CD14-positive monocyte (primary cell): ENCODE measurements around the gene WDR62. TPM values are rescaled to one million over a fixed set of nuclear protein-coding genes. Genes with fewer than 3 reads are reported as not detected.

Experiments
- DNase-seq, 3 donors: peaks; one replicate each; pipeline ENCODE4 v3.0.0-alpha.2; 2011 to 2022
- H2AFZ ChIP-seq: 2 replicates; pipeline ENCODE4 v1.6.0; 2012; ENCODE audit warnings: mild to moderate bottlenecking, low read depth, low read length, inconsistent platforms; ENCODE audit not compliant: insufficient read depth, poor library complexity, severe bottlenecking
- H3K27ac ChIP-seq, 2 donors: 1 replicate in 1 of 2; 2 replicates in 1 of 2; pipeline ENCODE4 v1.5.1; 2012 to 2013; ENCODE audit warnings: low read length in 2 of 2, control low read depth in 1 of 2, inconsistent platforms in 1 of 2, low read depth in 1 of 2, mild to moderate bottlenecking in 1 of 2
- H3K27me3 ChIP-seq, 2 donors: one replicate each; pipeline versions ENCODE4 v1.6.0 to v1.6.1; 2011 to 2013; ENCODE audit warnings: low read length in 2 of 2; ENCODE audit not compliant: control insufficient read depth in 2 of 2, insufficient read depth in 2 of 2
- H3K36me3 ChIP-seq, 2 donors: replicated peaks in 1 of 2; 1 replicate in 1 of 2; 2 replicates in 1 of 2; pipeline versions ENCODE4 v1.5.1 to v1.6.1; 2012 to 2013; ENCODE audit warnings: low read length in 2 of 2, control low read depth in 1 of 2, inconsistent platforms in 1 of 2, mild to moderate bottlenecking in 1 of 2; ENCODE audit not compliant: insufficient read depth in 2 of 2, control insufficient read depth in 1 of 2
- H3K4me1 ChIP-seq, 2 donors: 1 replicate in 1 of 2; 2 replicates in 1 of 2; pipeline versions ENCODE4 v1.5.1 to v1.6.1; 2012 to 2013; ENCODE audit warnings: low read length in 2 of 2, control low read depth in 1 of 2, inconsistent platforms in 1 of 2, mild to moderate bottlenecking in 1 of 2, moderate library complexity in 1 of 2; ENCODE audit not compliant: insufficient read depth in 2 of 2, control insufficient read depth in 1 of 2
- H3K4me2 ChIP-seq: replicated peaks from 2 replicates; pipeline ENCODE3; 2012; ENCODE audit warnings: low read length, moderate library complexity, mild to moderate bottlenecking; ENCODE audit not compliant: poor library complexity, severe bottlenecking; ENCODE audit errors: extremely low read depth
- H3K4me3 ChIP-seq, 3 experiments: fragments of 200-600 bp in 1 of 3; sonication (generic) in 1 of 3; replicated peaks in 1 of 3; 1 replicate in 2 of 3; 2 replicates in 1 of 3; pipeline ENCODE4 v1.5.1; 2011 to 2013; ENCODE audit warnings: low read length in 3 of 3, mild to moderate bottlenecking in 3 of 3, control low read depth in 2 of 3, low read depth in 2 of 3, inconsistent platforms in 1 of 3, moderate library complexity in 1 of 3
- H3K79me2 ChIP-seq: 2 replicates; pipeline ENCODE4 v1.6.0; 2012; ENCODE audit warnings: mild to moderate bottlenecking, control low read depth, inconsistent platforms, low read length, moderate library complexity; ENCODE audit not compliant: insufficient read depth
- H3K9ac ChIP-seq: 2 replicates; pipeline ENCODE4 v1.6.0; 2017; ENCODE audit warnings: low read length, mild to moderate bottlenecking; ENCODE audit not compliant: insufficient read depth, poor library complexity, severe bottlenecking
- H3K9me3 ChIP-seq, 2 donors: replicated peaks in 1 of 2; 1 replicate in 1 of 2; 2 replicates in 1 of 2; pipeline versions ENCODE4 v1.5.1 to v1.6.1; 2012 to 2013; ENCODE audit warnings: low read length in 2 of 2, control low read depth in 1 of 2; ENCODE audit not compliant: control insufficient read depth in 1 of 2, insufficient read depth in 1 of 2
- H4K20me1 ChIP-seq: 2 replicates; pipeline ENCODE4 v1.6.0; 2012; ENCODE audit warnings: mild to moderate bottlenecking, low read length, control low read depth, moderate library complexity; ENCODE audit not compliant: insufficient read depth
- H3K27ac Mint-ChIP-seq, 7 donors: one replicate each; pipeline ENCODE4 v1.8.0; 2020; ENCODE audit warnings: mild to moderate bottlenecking in 7 of 7, mixed read lengths in 7 of 7, moderate library complexity in 6 of 7, inconsistent platforms in 2 of 7
- H3K27me3 Mint-ChIP-seq, 3 donors: one replicate each; pipeline ENCODE4 v1.8.0; 2021 to 2022; ENCODE audit warnings: low read depth in 3 of 3, mild to moderate bottlenecking in 3 of 3, mixed read lengths in 3 of 3, moderate library complexity in 3 of 3, inconsistent platforms in 1 of 3
- H3K36me3 Mint-ChIP-seq, 2 donors: one replicate each; pipeline ENCODE4 v1.8.0; 2020; ENCODE audit warnings: mixed read lengths in 2 of 2, inconsistent platforms in 1 of 2, mild to moderate bottlenecking in 1 of 2
- H3K4me1 Mint-ChIP-seq: one replicate; pipeline ENCODE4 v1.8.0; 2020; ENCODE audit warnings: mild to moderate bottlenecking, mixed read lengths
- H3K4me3 Mint-ChIP-seq, 2 donors: one replicate each; pipeline ENCODE4 v1.8.0; 2020; ENCODE audit warnings: mild to moderate bottlenecking in 2 of 2, mixed read lengths in 2 of 2, moderate library complexity in 1 of 2
- H3K9me3 Mint-ChIP-seq, 7 donors: one replicate each; pipeline ENCODE4 v1.8.0; 2020 to 2022; ENCODE audit warnings: mixed read lengths in 7 of 7, mild to moderate bottlenecking in 6 of 7, moderate library complexity in 6 of 7, inconsistent platforms in 2 of 7
- WGBS: methylation state at CpG from one replicate; pipeline ENCODE4 v1.1.5; 2013; ENCODE audit warnings: missing lambda C conversion rate; ENCODE audit not compliant: insufficient coverage; 5-methylcytosine and 5-hydroxymethylcytosine counted together
- intact Hi-C, 2 donors: fragments of 100-400 bp; cut with micrococcal nuclease; formaldehyde crosslinking; loops; one replicate each; pipeline versions ENCODE4 v1.15.0 to v1.15.1; 2023
- polyA plus RNA-seq, 3 donors: library from polyadenylated mRNA; depleted of rRNA in 1 of 3; unstranded in 2 of 3; stranded (reverse) in 1 of 3; fragments of 300-500 nt in 2 of 3; fragments of >200 nt in 1 of 3; fragmentation: Illumina TruSeq in 2 of 3; gene quantifications; 1 replicate in 2 of 3; 2 replicates in 1 of 3; pipeline ENCODE4 v1.2.3, GENCODE V29; 2012 to 2021
- TF ChIP-seq, protein P1 (sequence below): fragments of 200-600 bp; IDR thresholded peaks from one replicate; pipeline ENCODE4 v1.8.0; 2022; ENCODE audit warnings: antibody characterized with exemption, mild to moderate bottlenecking

Gene WDR62
- polyA plus RNA-seq, 3 donors, result 0.05 to 0.88 TPM; not detected in 1

DNA sequence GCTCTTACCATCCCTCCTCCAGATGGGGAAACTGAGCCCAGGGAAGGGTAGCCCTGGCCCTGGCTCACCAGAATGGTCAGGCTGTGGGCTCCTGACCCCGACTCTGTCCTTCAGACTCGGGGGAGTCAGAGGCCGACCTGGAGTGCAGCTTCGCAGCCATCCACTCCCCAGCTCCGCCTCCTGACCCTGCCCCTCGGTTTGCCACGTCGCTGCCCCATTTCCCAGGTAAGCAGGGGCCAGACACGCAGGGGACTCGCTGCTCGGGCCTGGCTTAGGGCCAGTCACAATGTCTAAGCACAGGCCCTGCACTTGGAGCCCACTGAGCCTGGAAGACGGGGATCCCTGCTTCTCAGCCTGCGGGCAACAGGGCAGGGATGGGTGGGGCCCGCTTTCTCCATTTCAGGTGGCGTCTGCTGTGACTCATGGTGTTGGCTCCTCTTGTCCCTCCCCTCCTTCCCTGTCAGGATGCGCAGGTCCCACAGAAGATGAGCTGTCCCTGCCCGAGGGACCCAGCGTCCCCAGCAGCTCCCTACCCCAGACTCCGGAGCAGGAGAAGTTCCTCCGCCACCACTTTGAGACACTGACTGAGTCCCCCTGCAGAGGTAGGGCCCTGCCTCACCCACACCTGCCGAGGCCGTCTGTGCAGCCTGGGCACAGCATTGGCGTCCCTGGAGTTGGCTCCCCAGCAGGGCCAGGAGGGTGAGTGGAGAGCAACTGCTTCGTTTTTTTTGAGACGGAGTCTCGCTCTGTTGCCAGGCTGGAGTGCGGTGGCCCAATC is 47.0 kb downstream of the WDR62 start:
- Histone ChIP-seq H3K9ac (no peak overlapping the region), H2AFZ (no peak overlapping the region), H3K4me3 (no peak overlapping the region), H3K9me3 (no peaks in the 10 kb centered on the region), H3K79me2 (no peaks in the 10 kb centered on the region), H3K4me1 (no peaks in the 10 kb centered on the region), H3K4me2 (no peak overlapping the region), H3K27me3 (no peaks in the 10 kb centered on the region), H3K27ac (no peak overlapping the region), H4K20me1 (no peaks in the 10 kb centered on the region), H3K36me3 (peaks cover 58 to 85% of the 10 kb centered on the region in 2 donors)
- no peak for DNase-seq
- Mint-ChIP-seq H3K27ac (peak overlapping the region in 3 of 7 donors; percentile 6 to 63 (median 53)), H3K9me3 (no peaks in the 10 kb centered on the region), H3K4me1 (no peaks in the 10 kb centered on the region), H3K36me3 (peaks cover 29 to 84% of the 10 kb centered on the region in 2 donors), H3K27me3 (peaks cover 0 to 4% (median 0%) of the 10 kb centered on the region in 3 donors), H3K4me3 (no peak overlapping the region)
- TF ChIP-seq, protein P1, sequence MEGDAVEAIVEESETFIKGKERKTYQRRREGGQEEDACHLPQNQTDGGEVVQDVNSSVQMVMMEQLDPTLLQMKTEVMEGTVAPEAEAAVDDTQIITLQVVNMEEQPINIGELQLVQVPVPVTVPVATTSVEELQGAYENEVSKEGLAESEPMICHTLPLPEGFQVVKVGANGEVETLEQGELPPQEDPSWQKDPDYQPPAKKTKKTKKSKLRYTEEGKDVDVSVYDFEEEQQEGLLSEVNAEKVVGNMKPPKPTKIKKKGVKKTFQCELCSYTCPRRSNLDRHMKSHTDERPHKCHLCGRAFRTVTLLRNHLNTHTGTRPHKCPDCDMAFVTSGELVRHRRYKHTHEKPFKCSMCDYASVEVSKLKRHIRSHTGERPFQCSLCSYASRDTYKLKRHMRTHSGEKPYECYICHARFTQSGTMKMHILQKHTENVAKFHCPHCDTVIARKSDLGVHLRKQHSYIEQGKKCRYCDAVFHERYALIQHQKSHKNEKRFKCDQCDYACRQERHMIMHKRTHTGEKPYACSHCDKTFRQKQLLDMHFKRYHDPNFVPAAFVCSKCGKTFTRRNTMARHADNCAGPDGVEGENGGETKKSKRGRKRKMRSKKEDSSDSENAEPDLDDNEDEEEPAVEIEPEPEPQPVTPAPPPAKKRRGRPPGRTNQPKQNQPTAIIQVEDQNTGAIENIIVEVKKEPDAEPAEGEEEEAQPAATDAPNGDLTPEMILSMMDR, result no peak
- 96% methylated on average over 25 of the region's 27 CpGs for WGBS
- intact Hi-C loops, result no loop called here

DNA sequence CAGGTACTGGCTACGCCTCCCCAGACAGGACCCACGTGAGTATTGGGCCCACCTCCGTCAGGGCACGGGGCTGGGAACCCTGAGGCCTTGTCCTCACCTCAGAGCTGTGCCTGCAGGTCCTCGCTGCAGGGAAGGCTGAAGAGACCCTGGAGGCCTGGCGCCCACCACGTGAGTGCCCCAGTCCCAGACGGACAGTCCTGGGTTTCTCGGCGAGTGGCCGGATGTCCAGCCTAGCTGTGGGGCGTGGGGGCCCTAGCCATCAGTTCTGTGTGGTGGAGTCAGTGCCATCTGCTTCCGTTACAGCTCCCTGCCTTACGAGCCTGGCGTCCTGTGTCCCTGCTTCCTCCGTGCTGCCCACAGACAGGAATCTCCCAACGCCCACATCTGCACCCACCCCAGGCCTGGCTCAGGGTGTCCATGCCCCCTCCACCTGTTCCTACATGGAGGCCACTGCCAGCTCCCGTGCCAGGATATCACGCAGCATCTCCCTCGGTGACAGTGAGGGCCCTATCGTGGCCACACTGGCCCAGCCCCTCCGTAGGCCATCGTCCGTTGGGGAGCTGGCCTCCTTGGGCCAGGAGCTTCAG is 48.4 kb downstream of the WDR62 start:
- H3K36me3 ChIP-seq, result peaks cover 52 to 78% of the 10 kb centered on the region in 2 donors
- H2AFZ ChIP-seq, result no peak overlapping the region
- no peaks in the 10 kb centered on the region for H3K9me3 Mint-ChIP-seq
- H3K27ac Mint-ChIP-seq, result peak overlapping the region in 1 of 7 donors; percentile 67
- WGBS, result 99% methylated on average over 24 of the region's 24 CpGs
- H3K9ac ChIP-seq, result no peak overlapping the region
- intact Hi-C loops, result no loop called here
- no peak overlapping the region for H3K4me3 ChIP-seq
- no peak overlapping the region for H3K4me3 Mint-ChIP-seq
- H3K79me2 ChIP-seq, result no peaks in the 10 kb centered on the region
- H3K4me2 ChIP-seq, result no peak overlapping the region
- no peaks in the 10 kb centered on the region for H4K20me1 ChIP-seq
- no peaks in the 10 kb centered on the region for H3K27me3 ChIP-seq
- no peaks in the 10 kb centered on the region for H3K4me1 Mint-ChIP-seq
- TF ChIP-seq, protein P1, result no peak
- peaks cover 23 to 70% of the 10 kb centered on the region in 2 donors for H3K36me3 Mint-ChIP-seq
- no peaks in the 10 kb centered on the region for H3K4me1 ChIP-seq
- peaks cover 0 to 4% (median 0%) of the 10 kb centered on the region in 3 donors for H3K27me3 Mint-ChIP-seq
- no peaks in the 10 kb centered on the region for H3K9me3 ChIP-seq
- no peak overlapping the region for H3K27ac ChIP-seq
- DNase-seq, result no peak
